K562 (cell line): Measurements from ENCODE around the gene PRDM2. TPM values are rescaled to one million over a fixed set of nuclear protein-coding genes. Genes with fewer than 3 reads are reported as not detected.

Experiments used
- ATAC-seq: fragments of 200-7000 bp; cut with Tn5 transposase; 3 replicates; pipeline ENCODE4 v1.9.1; 2020; ENCODE audit warnings: moderate library complexity
- BruUV-seq: library from RNA; stranded (reverse); fragments of 400-500 nt; replicated peaks from 2 replicates; lab custom pipeline; 2021; lab: Mats Ljungman, UMichigan
- CTCF ChIA-PET: fragments of 300-600 bp; formaldehyde crosslinking; extraction: SDS; loops from one replicate; lab custom pipeline; 2021; ENCODE audit warnings: low intra/inter-chr PET ratio; lab: Yijun Ruan, JAX
- POLR2A ChIA-PET: fragments of 300-600, 350-650 bp; sonication (Branson Sonifier 250); formaldehyde crosslinking; extraction: SDS; loops from one replicate; lab custom pipeline; 2021; ENCODE audit warnings: antibody characterized with exemption, inconsistent platforms; lab: Yijun Ruan, JAX
- DNase-seq, 4 experiments: peaks; one replicate each; pipeline versions ENCODE4 v3.0.0 to v3.0.0-alpha.2; 2011 to 2018; ENCODE audit warnings: low spot score in 3 of 4, mixed read lengths in 3 of 4; ENCODE audit errors: extremely low read depth in 1 of 4
- FAIRE-seq: peaks from 2 replicates; lab custom pipeline; 2011; peaks lifted over from hg19 to GRCh38; lab: Jason Lieb, UNC
- H2AFZ ChIP-seq: 2 replicates; pipeline ENCODE4 v1.6.0; 2011; ENCODE audit warnings: low read depth, low read length, control low read depth, inconsistent platforms
- H3K27ac ChIP-seq: fragments of 200-600 bp; 3 replicates; pipeline ENCODE4 v1.8.0; 2011; ENCODE audit warnings: low read depth, mild to moderate bottlenecking, control low read depth, inconsistent platforms, low read length, moderate library complexity, mixed read lengths; ENCODE audit errors: extremely low read depth
- H3K27me3 ChIP-seq, 2 experiments: fragments of 300-600 bp in 1 of 2; 2 replicates in 1 of 2; 3 replicates in 1 of 2; pipeline versions ENCODE4 v1.6.0 to v1.8.0; 2011; ENCODE audit warnings: inconsistent platforms in 2 of 2, low read length in 2 of 2, mild to moderate bottlenecking in 1 of 2, mixed read lengths in 1 of 2, moderate library complexity in 1 of 2; ENCODE audit not compliant: control insufficient read depth in 2 of 2, insufficient read depth in 2 of 2
- H3K36me3 ChIP-seq: fragments of 300-600 bp; 3 replicates; pipeline ENCODE4 v1.8.0; 2011; ENCODE audit warnings: mild to moderate bottlenecking, low read length, inconsistent platforms; ENCODE audit not compliant: control insufficient read depth, insufficient read depth
- H3K4me1 ChIP-seq, 2 experiments: fragments of 200-600 bp in 1 of 2; replicated peaks in 1 of 2; 2 replicates in 1 of 2; 3 replicates in 1 of 2; pipeline versions ENCODE4 v1.5.1 to v1.8.0; 2011; ENCODE audit warnings: inconsistent platforms in 2 of 2, low read length in 2 of 2, mild to moderate bottlenecking in 1 of 2, mixed read lengths in 1 of 2, moderate library complexity in 1 of 2; ENCODE audit not compliant: control insufficient read depth in 2 of 2, insufficient read depth in 2 of 2
- H3K4me2 ChIP-seq: 2 replicates; pipeline ENCODE4 v1.6.1; 2011; ENCODE audit warnings: low read length, control low read depth, inconsistent platforms, mixed read lengths; ENCODE audit not compliant: insufficient read depth
- H3K4me3 ChIP-seq: fragments of 200-600 bp; sonication (generic), shearing (Covaris generic); 2 replicates; pipeline ENCODE4 v1.5.1; 2016; ENCODE audit warnings: control low read depth, inconsistent platforms
- H3K79me2 ChIP-seq: fragments of 200-600 bp; 3 replicates; pipeline ENCODE4 v1.8.0; 2011; ENCODE audit warnings: low read length, inconsistent platforms; ENCODE audit not compliant: control insufficient read depth, insufficient read depth
- H3K9ac ChIP-seq, 2 experiments: 2 replicates each; pipeline versions ENCODE4 v1.6.0 to v1.6.1; 2011; ENCODE audit warnings: low read depth in 2 of 2, low read length in 2 of 2, control low read depth in 1 of 2, inconsistent platforms in 1 of 2, mild to moderate bottlenecking in 1 of 2, mixed read lengths in 1 of 2; ENCODE audit not compliant: insufficient read depth in 1 of 2
- H3K9me1 ChIP-seq: one replicate; pipeline ENCODE4 v1.6.0; 2011; ENCODE audit warnings: inconsistent platforms, mild to moderate bottlenecking, low read length, moderate library complexity; ENCODE audit not compliant: control insufficient read depth, insufficient read depth
- H3K9me3 ChIP-seq: replicated peaks from 2 replicates; pipeline ENCODE4 v1.5.1; 2011; ENCODE audit warnings: low read depth, low read length, inconsistent platforms; ENCODE audit not compliant: control insufficient read depth, insufficient read depth
- H4K20me1 ChIP-seq: replicated peaks from 2 replicates; pipeline ENCODE4 v1.6.1; 2011; ENCODE audit warnings: low read length, inconsistent platforms, mixed read lengths; ENCODE audit not compliant: control insufficient read depth, insufficient read depth
- CBX8 ChIP-seq: fragments of 200-600 bp; sonication (generic); IDR thresholded peaks from 2 replicates; pipeline ENCODE4 v1.6.1; 2012; ENCODE audit warnings: borderline replicate concordance, mixed run types, low read depth, mild to moderate bottlenecking, moderate library complexity, mixed read lengths, low read length, control low read depth, inconsistent platforms; ENCODE audit not compliant: poor library complexity, severe bottlenecking; ENCODE audit errors: extremely low read depth
- CHD1 ChIP-seq: fragments of 200-600 bp; sonication (generic); IDR thresholded peaks from one replicate; pipeline ENCODE4 v1.6.1; 2012; ENCODE audit warnings: mild to moderate bottlenecking, moderate library complexity, low read length, inconsistent platforms
- CREBBP ChIP-seq: IDR thresholded peaks from one replicate; pipeline ENCODE4 v1.6.1; 2012; ENCODE audit warnings: low read depth, mild to moderate bottlenecking, control low read depth, inconsistent platforms, low read length
- GMEB1 ChIP-seq: fragments of 250-450 bp; sonication (Bioruptor Pico); IDR thresholded peaks from 2 replicates; pipeline ENCODE4 v1.4.0; 2020; ENCODE audit warnings: mild to moderate bottlenecking
- NCOR1 ChIP-seq: fragments of 450-650 bp; IDR thresholded peaks from 2 replicates; pipeline ENCODE4 v1.6.1; 2016; ENCODE audit warnings: mild to moderate bottlenecking, moderate library complexity
- NFE2 ChIP-seq: IDR thresholded peaks from 2 replicates; pipeline ENCODE4 v1.6.1; 2014; ENCODE audit warnings: antibody characterized with exemption, low read depth
- PPARD ChIP-seq: fragments of 250-450 bp; sonication (Bioruptor Pico); IDR thresholded peaks from 2 replicates; pipeline ENCODE4 v1.8.0; 2022; ENCODE audit warnings: inconsistent platforms, mild to moderate bottlenecking, moderate library complexity
- RBBP5 ChIP-seq: fragments of 200-600 bp; sonication (generic); IDR thresholded peaks from 2 replicates; pipeline ENCODE4 v1.6.1; 2012; ENCODE audit warnings: borderline replicate concordance, mild to moderate bottlenecking, low read length, control low read depth, inconsistent platforms; ENCODE audit not compliant: insufficient read depth, poor library complexity, severe bottlenecking
- SNRNP70 ChIP-seq: fragments of 200-400 bp; formaldehyde crosslinking; optimal IDR thresholded peaks from 2 replicates; pipeline ENCODE3; 2017; ENCODE audit warnings: low read depth, low read length
- STAT5B ChIP-seq: fragments of 250-450 bp; sonication (Bioruptor Pico); IDR thresholded peaks from 2 replicates; pipeline ENCODE4 v1.8.0; 2021; ENCODE audit warnings: mild to moderate bottlenecking, inconsistent platforms
- XRCC5 ChIP-seq: fragments of 200-400 bp; formaldehyde crosslinking; IDR thresholded peaks from 2 replicates; pipeline ENCODE4 v1.6.1; 2017; ENCODE audit warnings: low read depth, mild to moderate bottlenecking, low read length
- ZNF134 ChIP-seq: fragments of 250-450 bp; sonication (Bioruptor Pico); conservative IDR thresholded peaks from 2 replicates; pipeline ENCODE4 v1.4.0; 2020
- ZNF263 ChIP-seq: sonication (generic); formaldehyde crosslinking; IDR thresholded peaks from 2 replicates; pipeline ENCODE4 v1.8.0; 2022; ENCODE audit warnings: mild to moderate bottlenecking, missing genetic modification reagents, borderline replicate concordance
- ZNF431 ChIP-seq: sonication (generic); formaldehyde crosslinking; IDR thresholded peaks from 2 replicates; pipeline ENCODE4 v1.8.0; 2022; ENCODE audit warnings: mild to moderate bottlenecking, missing genetic modification reagents
- ZNF586 ChIP-seq: fragments of 450-650 bp; formaldehyde crosslinking; conservative IDR thresholded peaks from 2 replicates; pipeline ENCODE4 v1.4.0; 2020; ENCODE audit warnings: mild to moderate bottlenecking, moderate library complexity
- ZNF589 ChIP-seq: fragments of 200-800 bp; sonication (Bioruptor generic); IDR thresholded peaks from 2 replicates; pipeline ENCODE4 v1.6.1; 2016; ENCODE audit warnings: low read depth, missing genetic modification characterization, missing compliant biosample characterization
- WGBS: fragments of 100-300 bp; shearing (Covaris generic); methylation state at CpG from one replicate; pipeline ENCODE4 v1.1.6; 2016; ENCODE audit warnings: low coverage, mixed read lengths; ENCODE audit not compliant: insufficient coverage; ENCODE audit errors: missing lambda C conversion rate; 5-methylcytosine and 5-hydroxymethylcytosine counted together
- in situ Hi-C: fragments of 300-500 bp; cut with MboI; formaldehyde crosslinking; loops from 4 replicates; pipeline ENCODE4 v1.15.0; 2018; ENCODE audit warnings: inconsistent platforms, mixed read lengths
- intact Hi-C: fragments of 100-400 bp; cut with micrococcal nuclease; formaldehyde crosslinking; loops from 2 replicates; pipeline ENCODE4 v1.14.2; 2022
- polyA plus RNA-seq, 8 experiments: library from polyadenylated mRNA; depleted of rRNA in 4 of 8; stranded (reverse) in 5 of 8; unstranded in 3 of 8; fragments of >200 nt; fragmentation: Nextera tagmentation in 2 of 8; fragmentation: Illumina TruSeq in 1 of 8; extraction: Ambion mirVana in 2 of 8; extraction: Trizol in 1 of 8; gene quantifications; 2 replicates each; pipeline versions ENCODE4 v1.2.1 to v1.2.3, GENCODE V29; 2011 to 2014; ENCODE audit warnings: inconsistent platforms in 1 of 8, missing spikeins in 1 of 8
- total RNA-seq, 7 experiments: library from RNA; depleted of rRNA in 6 of 7; stranded (reverse); fragments of >200 nt in 6 of 7; fragmentation: Illumina TruSeq in 2 of 7; extraction: Trizol in 2 of 7; gene quantifications; 2 replicates each; pipeline versions ENCODE4 v1.2.1 to v1.2.3, GENCODE V29; 2011 to 2021; ENCODE audit warnings: low replicate concordance in 1 of 7
- TF ChIP-seq, protein P1 (sequence below): fragments of 450-650 bp; formaldehyde crosslinking; IDR thresholded peaks from 2 replicates; pipeline ENCODE4 v1.4.0; 2020; ENCODE audit warnings: mild to moderate bottlenecking, mixed read lengths

Gene PRDM2
- total and polyA plus RNA-seq, 9 of the 15 experiments (the other 6 are each of a cell fraction or from before 2014, with no cell fraction given), result 5.4 to 27.6 (median 12.5) TPM

GRCh38 chr1:13651279-13651678 lies 48.7 kb upstream of the PRDM2 start (continued):
- TF ChIP-seq GMEB1 (CRISPR knock-in tag), result no peak
- no peak for TF ChIP-seq ZNF263 (CRISPR knock-in tag)
- TF ChIP-seq, all 486 proteins: peak for 0

GRCh38 chr1:13652238-13652637 lies 47.8 kb upstream of the PRDM2 start:
- in situ Hi-C loops, result no loop called here

More at GRCh38 chr1:13652238-13652637, 47.8 kb upstream of the PRDM2 start:
- H3K9ac ChIP-seq, result no peak overlapping the region
- H3K79me2 ChIP-seq, result no peaks in the 10 kb centered on the region
- no peak overlapping the region for H3K4me3 ChIP-seq
- H3K9me1 ChIP-seq, result no peaks in the 10 kb centered on the region
- H3K27ac ChIP-seq, result no peak overlapping the region
- DNase-seq (no peak), FAIRE-seq (no peak)
- no peaks in the 10 kb centered on the region for H4K20me1 ChIP-seq
- no peak overlapping the region for H2AFZ ChIP-seq
- no peaks in the 10 kb centered on the region for H3K36me3 ChIP-seq
- POLR2A ChIA-PET, result no interaction called here
- no TSS peak for BruUV-seq
- no peaks in the 10 kb centered on the region for H3K4me1 ChIP-seq
- TF ChIP-seq CHD1 (no peak), NFE2 (no peak), ZNF431 (CRISPR knock-in tag) (no peak), CREBBP (no peak), PPARD (CRISPR knock-in tag) (no peak), XRCC5 (no peak), SNRNP70 (no peak), RBBP5 (no peak), ZNF134 (CRISPR knock-in tag) (no peak), STAT5B (CRISPR knock-in tag) (no peak), ZNF586 (no peak), CBX8 (no peak), NCOR1 (no peak), ZNF589 (CRISPR knock-in tag) (no peak)
- TF ChIP-seq, protein P1, sequence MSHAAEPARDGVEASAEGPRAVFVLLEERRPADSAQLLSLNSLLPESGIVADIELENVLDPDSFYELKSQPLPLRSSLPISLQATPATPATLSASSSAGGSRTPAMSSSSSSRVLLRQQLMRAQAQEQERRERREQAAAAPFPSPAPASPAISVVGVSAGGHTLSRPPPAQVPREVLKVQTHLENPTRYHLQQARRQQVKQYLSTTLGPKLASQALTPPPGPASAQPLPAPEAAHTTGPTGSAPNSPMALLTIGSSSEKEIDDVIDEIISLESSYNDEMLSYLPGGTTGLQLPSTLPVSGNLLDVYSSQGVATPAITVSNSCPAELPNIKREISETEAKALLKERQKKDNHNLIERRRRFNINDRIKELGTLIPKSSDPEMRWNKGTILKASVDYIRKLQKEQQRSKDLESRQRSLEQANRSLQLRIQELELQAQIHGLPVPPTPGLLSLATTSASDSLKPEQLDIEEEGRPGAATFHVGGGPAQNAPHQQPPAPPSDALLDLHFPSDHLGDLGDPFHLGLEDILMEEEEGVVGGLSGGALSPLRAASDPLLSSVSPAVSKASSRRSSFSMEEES, result no peak
- TF ChIP-seq, all 486 proteins: peak for 0
- peaks cover 6 to 7% of the 10 kb centered on the region in 2 experiments; a peak in 3 of 5 replicates for H3K27me3 ChIP-seq
- intact Hi-C loops, result no loop called here
- WGBS, result 0% methylated on average over 1 of the region's 1 CpG
- H3K4me2 ChIP-seq, result no peak overlapping the region
- H3K9me3 ChIP-seq, result no peaks in the 10 kb centered on the region
- CTCF ChIA-PET, result no interaction called here
- no peak for ATAC-seq
